Activated naive CD4-positive, alpha-beta T cell treated with anti-CD3 and anti-CD28 coated beads, Interleukin-2, amount 10 ng/mL, durations not matched to agents 7 days and 5 days (primary cell): ENCODE measurements around the gene GRIN2A.

Experiments used
- CTCF ChIA-PET: fragments of 350-600 bp; sonication (Branson Sonifier 250); formaldehyde crosslinking; loops from one replicate; lab custom pipeline; 2021; ENCODE audit warnings: antibody characterized with exemption; lab: Charles Lee
- DNase-seq: peaks from one replicate; pipeline ENCODE4 v3.0.0-alpha.2; 2020
- H3K27ac Mint-ChIP-seq: one replicate; pipeline ENCODE4 v1.8.0; 2021; ENCODE audit warnings: mild to moderate bottlenecking, moderate library complexity, mixed read lengths
- H3K27me3 Mint-ChIP-seq: one replicate; pipeline ENCODE4 v1.8.0; 2021; ENCODE audit warnings: mild to moderate bottlenecking, mixed read lengths
- H3K36me3 Mint-ChIP-seq: one replicate; pipeline ENCODE4 v1.8.0; 2021; ENCODE audit warnings: mixed read lengths
- H3K4me1 Mint-ChIP-seq: one replicate; pipeline ENCODE4 v1.8.0; 2021; ENCODE audit warnings: mixed read lengths
- H3K4me3 Mint-ChIP-seq: one replicate; pipeline ENCODE4 v1.8.0; 2021; ENCODE audit warnings: mild to moderate bottlenecking, moderate library complexity, mixed read lengths
- H3K9me3 Mint-ChIP-seq: one replicate; pipeline ENCODE4 v1.8.0; 2021; ENCODE audit warnings: mixed read lengths

The GRIN2A gene

GRCh38 chr16:10182222-10183053 is at the start of gene GRIN2A:
Gene GRIN2A, minus strand, starts transcription at chr16:10182428. Its CDS starts 2,017 bp downstream, at chr16:10180411.
- H3K4me3 Mint-ChIP-seq = no peak within 1 kb of the TSS
- peaks cover 4% of the 10 kb centered on the region for H3K4me1 Mint-ChIP-seq
- no peak within 1 kb of the TSS for H3K27ac Mint-ChIP-seq
- DNase-seq = no peak
- H3K27me3 Mint-ChIP-seq = peaks cover 64% of the 10 kb centered on the region
- no peaks in the 10 kb centered on the region for H3K36me3 Mint-ChIP-seq
- CTCF ChIA-PET = interaction anchor here (0.9 to 2.5 kb wide), 2 partner anchors 925 to 1043 kb away, joined by 3 to 7 read pairs; no protein-coding TSS in a partner anchor
- H3K9me3 Mint-ChIP-seq = no peaks in the 10 kb centered on the region

GRCh38 chr16:10231563-10231962 is 49.3 kb upstream of the GRIN2A start:
- CTCF ChIA-PET = no interaction called here
- peaks cover 4% of the 10 kb centered on the region for H3K27me3 Mint-ChIP-seq
- no peak overlapping the region for H3K4me3 Mint-ChIP-seq
- no peaks in the 10 kb centered on the region for H3K4me1 Mint-ChIP-seq
- DNase-seq = no peak
- peaks cover 1% of the 10 kb centered on the region for H3K9me3 Mint-ChIP-seq
- no peak overlapping the region for H3K27ac Mint-ChIP-seq
- H3K36me3 Mint-ChIP-seq = no peaks in the 10 kb centered on the region

GRCh38 chr16:10228779-10229178 is 46.6 kb upstream of the GRIN2A start:
- Mint-ChIP-seq H3K36me3 (no peaks in the 10 kb centered on the region), H3K4me3 (no peak overlapping the region), H3K27me3 (peaks cover 4% of the 10 kb centered on the region), H3K9me3 (peaks cover 1% of the 10 kb centered on the region), H3K4me1 (no peaks in the 10 kb centered on the region), H3K27ac (no peak overlapping the region)
- no peak for DNase-seq
- CTCF ChIA-PET = no interaction called here

GRCh38 chr16:10226987-10227306 is 44.7 kb upstream of the GRIN2A start:
- DNase-seq = no peak
- Mint-ChIP-seq H3K4me1 (no peaks in the 10 kb centered on the region), H3K27ac (no peak overlapping the region), H3K4me3 (no peak overlapping the region), H3K36me3 (no peaks in the 10 kb centered on the region), H3K9me3 (peaks cover 1% of the 10 kb centered on the region), H3K27me3 (peaks cover 8% of the 10 kb centered on the region)
- CTCF ChIA-PET = no interaction called here

GRCh38 chr16:10226141-10226986 is 44.1 kb upstream of the GRIN2A start:
- H3K4me1 Mint-ChIP-seq = no peaks in the 10 kb centered on the region
- H3K27ac Mint-ChIP-seq = no peak overlapping the region
- H3K27me3 Mint-ChIP-seq = peaks cover 9% of the 10 kb centered on the region
- CTCF ChIA-PET = no interaction called here
- H3K36me3 Mint-ChIP-seq = no peaks in the 10 kb centered on the region
- peaks cover 1% of the 10 kb centered on the region for H3K9me3 Mint-ChIP-seq
- no peak overlapping the region for H3K4me3 Mint-ChIP-seq
- no peak for DNase-seq

GRCh38 chr16:10225653-10226052 is 43.4 kb upstream of the GRIN2A start:
- Mint-ChIP-seq H3K4me1 (no peaks in the 10 kb centered on the region), H3K4me3 (no peak overlapping the region), H3K9me3 (no peaks in the 10 kb centered on the region), H3K36me3 (no peaks in the 10 kb centered on the region), H3K27me3 (peaks cover 9% of the 10 kb centered on the region), H3K27ac (no peak overlapping the region)
- CTCF ChIA-PET = no interaction called here
- DNase-seq = no peak

- CTCF ChIA-PET = no interaction called here
- no peaks in the 10 kb centered on the region for H3K4me1 Mint-ChIP-seq
- no peak overlapping the region for H3K27ac Mint-ChIP-seq
- no peaks in the 10 kb centered on the region for H3K9me3 Mint-ChIP-seq
- H3K27me3 Mint-ChIP-seq = peaks cover 9% of the 10 kb centered on the region
- H3K4me3 Mint-ChIP-seq = no peak overlapping the region
- H3K36me3 Mint-ChIP-seq = no peaks in the 10 kb centered on the region
- DNase-seq = no peak
Observed at GRCh38 chr16:10224850-10225249, 42.6 kb upstream of the GRIN2A start.

- no peaks in the 10 kb centered on the region for H3K36me3 Mint-ChIP-seq
- CTCF ChIA-PET = no interaction called here
- H3K27ac Mint-ChIP-seq = no peak overlapping the region
- H3K9me3 Mint-ChIP-seq = no peaks in the 10 kb centered on the region
- H3K27me3 Mint-ChIP-seq = peaks cover 5% of the 10 kb centered on the region
- no peaks in the 10 kb centered on the region for H3K4me1 Mint-ChIP-seq
- DNase-seq = no peak
- H3K4me3 Mint-ChIP-seq = no peak overlapping the region
Observed at GRCh38 chr16:10220942-10221341, 38.7 kb upstream of the GRIN2A start.

- H3K4me3 Mint-ChIP-seq = no peak overlapping the region
- H3K27ac Mint-ChIP-seq = no peak overlapping the region
- no peak for DNase-seq
Observed at GRCh38 chr16:10219742-10220141, 37.5 kb upstream of the GRIN2A start.

GRCh38 chr16:10218490-10219206 is 36.4 kb upstream of the GRIN2A start:
- Mint-ChIP-seq H3K36me3 (no peaks in the 10 kb centered on the region), H3K27ac (no peak overlapping the region), H3K4me3 (no peak overlapping the region), H3K27me3 (peaks cover 5% of the 10 kb centered on the region), H3K4me1 (no peaks in the 10 kb centered on the region), H3K9me3 (no peaks in the 10 kb centered on the region)
- CTCF ChIA-PET = no interaction called here
- DNase-seq = no peak

More at GRCh38 chr16:10219742-10220141, 37.5 kb upstream of the GRIN2A start:
- Mint-ChIP-seq H3K36me3 (no peaks in the 10 kb centered on the region), H3K27me3 (peaks cover 5% of the 10 kb centered on the region), H3K4me1 (no peaks in the 10 kb centered on the region), H3K9me3 (no peaks in the 10 kb centered on the region)
- CTCF ChIA-PET = no interaction called here

- CTCF ChIA-PET = interaction anchor here (0.6 kb wide), 1 partner anchor 253 kb away, joined by 3 read pairs; no protein-coding TSS in a partner anchor
- Mint-ChIP-seq H3K27ac (no peak overlapping the region), H3K36me3 (no peaks in the 10 kb centered on the region), H3K4me1 (no peaks in the 10 kb centered on the region), H3K9me3 (no peaks in the 10 kb centered on the region), H3K4me3 (no peak overlapping the region), H3K27me3 (no peaks in the 10 kb centered on the region)
- DNase-seq = no peak
Observed at GRCh38 chr16:10213748-10214147, 31.5 kb upstream of the GRIN2A start.

- Mint-ChIP-seq H3K4me1 (no peaks in the 10 kb centered on the region), H3K4me3 (no peak overlapping the region)
- CTCF ChIA-PET = no interaction called here
Observed at GRCh38 chr16:10210944-10211343, 28.7 kb upstream of the GRIN2A start.

GRCh38 chr16:10206865-10207264 is 24.6 kb upstream of the GRIN2A start:
- Mint-ChIP-seq H3K27me3 (no peaks in the 10 kb centered on the region), H3K9me3 (peaks cover 5% of the 10 kb centered on the region), H3K36me3 (no peaks in the 10 kb centered on the region), H3K4me1 (no peaks in the 10 kb centered on the region), H3K27ac (no peak overlapping the region), H3K4me3 (no peak overlapping the region)
- CTCF ChIA-PET = no interaction called here
- DNase-seq = no peak

More at GRCh38 chr16:10210944-10211343, 28.7 kb upstream of the GRIN2A start:
- no peaks in the 10 kb centered on the region for H3K36me3 Mint-ChIP-seq
- H3K27me3 Mint-ChIP-seq = no peaks in the 10 kb centered on the region
- H3K9me3 Mint-ChIP-seq = no peaks in the 10 kb centered on the region
- H3K27ac Mint-ChIP-seq = no peak overlapping the region
- DNase-seq = no peak

- H3K4me3 Mint-ChIP-seq = no peak overlapping the region
- CTCF ChIA-PET = no interaction called here
- H3K4me1 Mint-ChIP-seq = no peaks in the 10 kb centered on the region
- no peaks in the 10 kb centered on the region for H3K36me3 Mint-ChIP-seq
- H3K27ac Mint-ChIP-seq = no peak overlapping the region
- no peaks in the 10 kb centered on the region for H3K27me3 Mint-ChIP-seq
- DNase-seq = no peak
- peaks cover 5% of the 10 kb centered on the region for H3K9me3 Mint-ChIP-seq
Observed at GRCh38 chr16:10206215-10206614, 24.0 kb upstream of the GRIN2A start.
